HepG2 (cell line): Measurements from ENCODE around the gene IRF1. TPM values are rescaled to one million over a fixed set of nuclear protein-coding genes. Genes with fewer than 3 reads are reported as not detected.

Experiments
- ATAC-seq: fragments of 200-7000 bp; cut with Tn5 transposase; 3 replicates; pipeline ENCODE4 v1.9.1; 2020; ENCODE audit warnings: mild to moderate bottlenecking, moderate library complexity
- BruUV-seq: library from RNA; stranded (reverse); fragments of 400-500 nt; replicated peaks from 2 replicates; lab custom pipeline; 2021; lab: Mats Ljungman, UMichigan
- CTCF ChIA-PET: fragments of 300-600 bp; formaldehyde crosslinking; extraction: SDS; loops from one replicate; lab custom pipeline; 2021; ENCODE audit warnings: low total read pairs, inconsistent platforms, low intra/inter-chr PET ratio; lab: Yijun Ruan, JAX
- POLR2A ChIA-PET: fragments of 350-600 bp; sonication (Branson Sonifier 250); formaldehyde crosslinking; loops from one replicate; lab custom pipeline; 2020; ENCODE audit warnings: antibody characterized with exemption, inconsistent platforms; lab: Yijun Ruan, JAX
- DNase-seq: peaks from one replicate; pipeline ENCODE4 v3.0.0-alpha.2; 2015; ENCODE audit warnings: low spot score
- FAIRE-seq: peaks from 3 replicates; lab custom pipeline; 2011; peaks lifted over from hg19 to GRCh38; lab: Jason Lieb, UNC
- H2AFZ ChIP-seq: one replicate; pipeline ENCODE4 v1.6.1; 2011; ENCODE audit warnings: low read length, inconsistent platforms
- H3K27ac ChIP-seq: fragments of 300-600 bp; 3 replicates; pipeline ENCODE4 v1.8.0; 2011; ENCODE audit warnings: mixed run types, mild to moderate bottlenecking, mixed read lengths, low read length, inconsistent platforms; ENCODE audit not compliant: insufficient read depth; ENCODE audit errors: extremely low read length
- H3K27me3 ChIP-seq, 2 experiments: fragments of 200-600 bp in 1 of 2; 2 replicates in 1 of 2; 3 replicates in 1 of 2; pipeline versions ENCODE4 v1.6.0 to v1.8.0; 2011; ENCODE audit warnings: low read length in 2 of 2, mild to moderate bottlenecking in 2 of 2, moderate library complexity in 2 of 2, inconsistent platforms in 1 of 2; ENCODE audit not compliant: insufficient read depth in 2 of 2, control insufficient read depth in 1 of 2
- H3K36me3 ChIP-seq, 2 experiments: fragments of 200-600 bp in 1 of 2; replicated peaks in 1 of 2; 2 replicates in 1 of 2; 3 replicates in 1 of 2; pipeline versions ENCODE4 v1.5.1 to v1.8.0; 2011; ENCODE audit warnings: low read length in 2 of 2, inconsistent platforms in 1 of 2; ENCODE audit not compliant: insufficient read depth in 2 of 2, control insufficient read depth in 1 of 2
- H3K4me1 ChIP-seq: 2 replicates; pipeline ENCODE4 v1.5.1; 2012; ENCODE audit warnings: low read length, inconsistent platforms; ENCODE audit not compliant: insufficient read depth
- H3K4me2 ChIP-seq: 2 replicates; pipeline ENCODE4 v1.6.0; 2011; ENCODE audit warnings: low read depth, low read length, inconsistent platforms
- H3K4me3 ChIP-seq, 3 experiments: fragments of 200-600 bp in 1 of 3; sonication (generic), shearing (Covaris generic) in 1 of 3; replicated peaks in 1 of 3; 2 replicates each; pipeline ENCODE4 v1.5.1; 2011 to 2016; ENCODE audit warnings: low read length in 3 of 3, inconsistent platforms in 2 of 3, low read depth in 2 of 3, mild to moderate bottlenecking in 2 of 3, control low read depth in 1 of 3, mixed read lengths in 1 of 3; ENCODE audit not compliant: insufficient read depth in 1 of 3
- H3K79me2 ChIP-seq: one replicate; pipeline ENCODE4 v1.6.1; 2011; ENCODE audit warnings: low read length, inconsistent platforms; ENCODE audit not compliant: insufficient read depth
- H3K9ac ChIP-seq: 2 replicates; pipeline ENCODE4 v1.6.0; 2011; ENCODE audit warnings: mild to moderate bottlenecking, low read depth, low read length, inconsistent platforms; ENCODE audit not compliant: insufficient read depth
- H3K9me3 ChIP-seq: 2 replicates; pipeline ENCODE4 v1.5.1; 2012; ENCODE audit warnings: mild to moderate bottlenecking, low read length
- H4K20me1 ChIP-seq: 2 replicates; pipeline ENCODE4 v1.6.0; 2011; ENCODE audit warnings: inconsistent platforms, mild to moderate bottlenecking, low read length, moderate library complexity; ENCODE audit not compliant: insufficient read depth
- AGO2 ChIP-seq: fragments of 200-400 bp; formaldehyde crosslinking; optimal IDR thresholded peaks from 2 replicates; pipeline ENCODE3; 2017; ENCODE audit warnings: mild to moderate bottlenecking, low read depth, low read length, moderate library complexity
- ARID2 ChIP-seq: sonication (generic); formaldehyde crosslinking; IDR thresholded peaks from 2 replicates; pipeline ENCODE4 v1.8.1; 2022; ENCODE audit warnings: mild to moderate bottlenecking, missing genetic modification reagents, borderline replicate concordance
- ELF1 ChIP-seq: sonication (generic); formaldehyde crosslinking; IDR thresholded peaks from 2 replicates; pipeline ENCODE4 v1.4.0; 2020; ENCODE audit warnings: missing genetic modification reagents
- FOXK2 ChIP-seq: fragments of 450-650 bp; IDR thresholded peaks from 2 replicates; pipeline ENCODE4 v1.6.1; 2016
- GZF1 ChIP-seq: sonication (generic); formaldehyde crosslinking; IDR thresholded peaks from 2 replicates; pipeline ENCODE4 v1.5.1; 2020; ENCODE audit warnings: mild to moderate bottlenecking, missing genetic modification reagents
- HDAC2 ChIP-seq: sonication (generic); formaldehyde crosslinking; IDR thresholded peaks from 2 replicates; pipeline ENCODE4 v1.4.0; 2020; ENCODE audit warnings: missing genetic modification reagents
- KLF6 ChIP-seq: IDR thresholded peaks from 2 replicates; pipeline ENCODE4 v1.8.0; 2016; ENCODE audit warnings: missing biosample characterization, missing genetic modification reagents
- MTA1 ChIP-seq: sonication (generic); formaldehyde crosslinking; IDR thresholded peaks from 2 replicates; pipeline ENCODE4 v1.4.0; 2020; ENCODE audit warnings: missing genetic modification reagents, mild to moderate bottlenecking, borderline replicate concordance
- MTERF4 ChIP-seq: sonication (generic); formaldehyde crosslinking; IDR thresholded peaks from 2 replicates; pipeline ENCODE4 v1.8.0; 2023; ENCODE audit warnings: mild to moderate bottlenecking, missing genetic modification reagents
- MZF1 ChIP-seq: sonication (generic); formaldehyde crosslinking; IDR thresholded peaks from 2 replicates; pipeline ENCODE4 v1.8.1; 2023; ENCODE audit warnings: mild to moderate bottlenecking, missing genetic modification reagents, borderline replicate concordance
- REXO4 ChIP-seq: sonication (generic); formaldehyde crosslinking; IDR thresholded peaks from 2 replicates; pipeline ENCODE4 v1.8.0; 2022; ENCODE audit warnings: missing genetic modification reagents, mild to moderate bottlenecking, borderline replicate concordance
- TCF7L2 ChIP-seq: IDR thresholded peaks from 2 replicates; pipeline ENCODE4 v1.6.1; 2011; ENCODE audit warnings: mild to moderate bottlenecking, low read depth, low read length, moderate library complexity
- ZMYM2 ChIP-seq: sonication (generic); formaldehyde crosslinking; IDR thresholded peaks from 2 replicates; pipeline ENCODE4 v1.8.0; 2022; ENCODE audit warnings: mild to moderate bottlenecking, missing genetic modification reagents
- ZNF124 ChIP-seq: sonication (generic); formaldehyde crosslinking; IDR thresholded peaks from 2 replicates; pipeline ENCODE4 v1.4.0; 2020; ENCODE audit warnings: missing genetic modification reagents
- ZNF224 ChIP-seq: sonication (generic); formaldehyde crosslinking; IDR thresholded peaks from 2 replicates; pipeline ENCODE4 v1.5.0; 2020; ENCODE audit warnings: mild to moderate bottlenecking, missing genetic modification reagents
- ZNF225 ChIP-seq: sonication (generic); formaldehyde crosslinking; IDR thresholded peaks from 2 replicates; pipeline ENCODE4 v1.4.0; 2020; ENCODE audit warnings: mild to moderate bottlenecking, missing genetic modification reagents
- ZNF24 ChIP-seq: fragments of 450-650 bp; IDR thresholded peaks from 2 replicates; pipeline ENCODE4 v1.6.1; 2017; ENCODE audit warnings: antibody characterized with exemption, mild to moderate bottlenecking
- ZNF629 ChIP-seq: sonication (generic); formaldehyde crosslinking; conservative IDR thresholded peaks from 2 replicates; pipeline ENCODE4 v1.5.0; 2020; ENCODE audit warnings: missing genetic modification reagents
- WGBS: methylation state at CpG from one replicate; pipeline ENCODE4 v1.1.6; 2017; ENCODE audit warnings: low lambda C conversion rate; 5-methylcytosine and 5-hydroxymethylcytosine counted together
- in situ Hi-C: cut with HindIII; loops from 2 replicates; pipeline ENCODE4 v1.10.0; 2017; ENCODE audit warnings: low pct_unique_long_range_greater_than_20kb; ENCODE audit not compliant: extremely low pct_ligation_motif_present
- intact Hi-C: fragments of 100-400 bp; cut with micrococcal nuclease; formaldehyde crosslinking; loops from one replicate; pipeline ENCODE4 v1.10.0; 2022; ENCODE audit not compliant: unreplicated experiment
- polyA plus RNA-seq, 8 experiments: library from polyadenylated mRNA; depleted of rRNA in 3 of 8; stranded (reverse) in 7 of 8; unstranded in 1 of 8; fragments of >200 nt; fragmentation: Illumina TruSeq in 4 of 8; extraction: Trizol in 4 of 8; gene quantifications; 2 replicates each; pipeline versions ENCODE4 v1.2.1 to v1.2.3, GENCODE V29; 2011 to 2016; ENCODE audit warnings: low read depth in 4 of 8, missing spikeins in 1 of 8, mixed read lengths in 1 of 8; ENCODE audit not compliant: insufficient read depth in 1 of 8
- total RNA-seq, 5 experiments: library from RNA; depleted of rRNA; stranded (reverse); fragments of >200 nt; fragmentation: Illumina TruSeq; extraction: Trizol; gene quantifications; 2 replicates each; pipeline ENCODE4 v1.2.3, GENCODE V29; 2016; ENCODE audit warnings: low read depth in 1 of 5
- TF ChIP-seq, protein P1 (sequence below): sonication (generic); formaldehyde crosslinking; IDR thresholded peaks from 2 replicates; pipeline ENCODE4 v1.4.0; 2020; ENCODE audit warnings: missing genetic modification reagents
- TF ChIP-seq, protein P2 (sequence below): IDR thresholded peaks from 2 replicates; pipeline ENCODE4 v1.6.1; 2016; ENCODE audit warnings: mild to moderate bottlenecking, missing biosample characterization, missing genetic modification reagents
- TF ChIP-seq, protein P3 (sequence below): fragments of 450-650 bp; IDR thresholded peaks from 2 replicates; pipeline ENCODE4 v1.6.1; 2017; ENCODE audit warnings: mild to moderate bottlenecking

Gene IRF1
- total and polyA plus RNA-seq, 2 of the 13 experiments (the other 11 are each of a cell fraction or from before 2014, with no cell fraction given), result 4.1 to 8.8 TPM

DNA sequence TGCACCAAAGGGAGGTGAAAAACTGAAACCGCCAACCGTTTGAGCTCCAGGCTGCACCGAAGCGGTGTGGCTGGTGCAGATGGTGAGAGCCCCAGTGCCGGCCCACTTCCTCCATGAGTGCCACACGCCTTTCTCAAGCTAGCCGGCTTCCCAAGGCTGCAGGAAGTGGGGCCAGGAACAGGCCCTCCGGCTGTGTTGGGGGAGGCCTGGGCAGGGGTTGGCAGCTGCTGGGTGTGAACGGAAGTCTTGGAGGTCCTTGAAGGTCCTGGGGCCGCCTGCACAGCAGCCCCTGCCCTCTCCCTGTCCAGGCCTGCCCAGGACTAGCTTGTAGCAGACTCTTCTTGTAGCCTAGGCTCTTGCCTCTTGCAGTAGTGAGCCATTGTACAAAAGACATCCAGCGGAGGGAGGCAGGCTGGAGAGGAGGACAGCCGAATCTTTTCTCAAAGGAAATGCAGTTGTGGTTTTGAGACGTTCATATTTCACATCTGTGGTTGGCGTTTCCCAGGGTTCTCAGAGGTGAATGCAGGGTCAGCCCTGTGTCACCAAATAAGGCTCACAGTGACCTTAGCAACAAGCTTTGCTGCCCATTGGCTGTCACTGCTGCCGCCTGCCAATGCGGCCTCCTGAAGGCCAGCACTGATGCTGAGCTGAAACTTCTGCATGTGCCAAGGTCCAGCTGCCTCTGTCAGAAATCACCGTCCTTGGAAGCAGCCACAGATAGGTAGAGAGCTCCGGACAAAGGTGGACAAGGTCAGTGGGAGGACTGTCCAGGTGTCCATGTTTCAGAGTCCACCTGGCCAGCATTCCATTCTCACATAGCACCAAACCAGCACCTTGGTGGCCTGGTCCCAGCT, 23.9 kb downstream of the IRF1 start:
- ATAC-seq (peak; percentile 58), FAIRE-seq (peak; percentile 83), DNase-seq (peak; percentile 61)
- Histone ChIP-seq H3K4me2 (peak overlapping the region; percentile 45), H3K9me3 (no peaks in the 10 kb centered on the region), H3K4me1 (peaks cover 92% of the 10 kb centered on the region), H3K27ac (peak overlapping the region; percentile 46), H3K36me3 (no peaks in the 10 kb centered on the region), H3K4me3 (peak overlapping the region in 1 of 3 experiments; percentile 8; a peak in 1 of 6 replicates), H3K9ac (no peak overlapping the region), H3K79me2 (no peaks in the 10 kb centered on the region), H3K27me3 (no peaks in the 10 kb centered on the region), H2AFZ (no peak overlapping the region), H4K20me1 (no peaks in the 10 kb centered on the region)
- ChIA-PET POLR2A (interaction anchor here (0.9 to 2.0 kb wide), 11 partner anchors 9 to 56 kb away, joined by 3 to 18 read pairs (median 7); partner anchors contain the start of gene IRF1), CTCF (no interaction called here)
- in situ Hi-C loops (no loop called here), intact Hi-C loops (no loop called here)
- no TSS peak for BruUV-seq
- WGBS, result 45% methylated on average over 10 of the region's 18 CpGs
- TF ChIP-seq ZNF224 (no peak), ZMYM2 (CRISPR knock-in tag) (no peak), HDAC2 (no peak), GZF1 (CRISPR knock-in tag) (no peak), REXO4 (CRISPR knock-in tag) (no peak), FOXK2 (no peak), TCF7L2 (no peak), MZF1 (CRISPR knock-in tag) (no peak), AGO2 (no peak), ZNF124 (no peak), ZNF225 (CRISPR knock-in tag) (no peak), MTA1 (CRISPR knock-in tag) (peak; percentile 60; the same call in 1 of the 2 replicates), ARID2 (CRISPR knock-in tag) (no peak), ELF1 (CRISPR knock-in tag) (no peak), KLF6 (CRISPR knock-in tag) (no peak), ZNF24 (no peak), ZNF629 (CRISPR knock-in tag) (no peak), MTERF4 (CRISPR knock-in tag) (no peak)
- TF ChIP-seq, protein P1, sequence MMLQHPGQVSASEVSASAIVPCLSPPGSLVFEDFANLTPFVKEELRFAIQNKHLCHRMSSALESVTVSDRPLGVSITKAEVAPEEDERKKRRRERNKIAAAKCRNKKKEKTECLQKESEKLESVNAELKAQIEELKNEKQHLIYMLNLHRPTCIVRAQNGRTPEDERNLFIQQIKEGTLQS, result no peak
- TF ChIP-seq, protein P2, sequence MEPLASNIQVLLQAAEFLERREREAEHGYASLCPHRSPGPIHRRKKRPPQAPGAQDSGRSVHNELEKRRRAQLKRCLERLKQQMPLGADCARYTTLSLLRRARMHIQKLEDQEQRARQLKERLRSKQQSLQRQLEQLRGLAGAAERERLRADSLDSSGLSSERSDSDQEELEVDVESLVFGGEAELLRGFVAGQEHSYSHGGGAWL (CRISPR knock-in tag), result no peak
- TF ChIP-seq, protein P3, sequence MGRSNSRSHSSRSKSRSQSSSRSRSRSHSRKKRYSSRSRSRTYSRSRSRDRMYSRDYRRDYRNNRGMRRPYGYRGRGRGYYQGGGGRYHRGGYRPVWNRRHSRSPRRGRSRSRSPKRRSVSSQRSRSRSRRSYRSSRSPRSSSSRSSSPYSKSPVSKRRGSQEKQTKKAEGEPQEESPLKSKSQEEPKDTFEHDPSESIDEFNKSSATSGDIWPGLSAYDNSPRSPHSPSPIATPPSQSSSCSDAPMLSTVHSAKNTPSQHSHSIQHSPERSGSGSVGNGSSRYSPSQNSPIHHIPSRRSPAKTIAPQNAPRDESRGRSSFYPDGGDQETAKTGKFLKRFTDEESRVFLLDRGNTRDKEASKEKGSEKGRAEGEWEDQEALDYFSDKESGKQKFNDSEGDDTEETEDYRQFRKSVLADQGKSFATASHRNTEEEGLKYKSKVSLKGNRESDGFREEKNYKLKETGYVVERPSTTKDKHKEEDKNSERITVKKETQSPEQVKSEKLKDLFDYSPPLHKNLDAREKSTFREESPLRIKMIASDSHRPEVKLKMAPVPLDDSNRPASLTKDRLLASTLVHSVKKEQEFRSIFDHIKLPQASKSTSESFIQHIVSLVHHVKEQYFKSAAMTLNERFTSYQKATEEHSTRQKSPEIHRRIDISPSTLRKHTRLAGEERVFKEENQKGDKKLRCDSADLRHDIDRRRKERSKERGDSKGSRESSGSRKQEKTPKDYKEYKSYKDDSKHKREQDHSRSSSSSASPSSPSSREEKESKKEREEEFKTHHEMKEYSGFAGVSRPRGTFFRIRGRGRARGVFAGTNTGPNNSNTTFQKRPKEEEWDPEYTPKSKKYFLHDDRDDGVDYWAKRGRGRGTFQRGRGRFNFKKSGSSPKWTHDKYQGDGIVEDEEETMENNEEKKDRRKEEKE, result no peak
